A673 (cell line): ENCODE data around the gene GPT2. TPM values are rescaled to one million over a fixed set of nuclear protein-coding genes. Genes with fewer than 3 reads are reported as not detected.
A peak's percentile ranks its signal among the peaks of the same experiment; 100 is the strongest.

Source experiments
- BruUV-seq: library from RNA; stranded (reverse); fragments of 400-500 nt; replicated peaks from 2 replicates; lab custom pipeline; 2021; lab: Mats Ljungman, UMichigan
- CTCF ChIA-PET: fragments of 300-600 bp; sonication (Branson Sonifier 250); formaldehyde crosslinking; loops from one replicate; lab custom pipeline; 2022; ENCODE audit warnings: antibody characterized with exemption; lab: Charles Lee
- POLR2A ChIA-PET: fragments of 300-600 bp; sonication (Branson Sonifier 250); formaldehyde crosslinking; loops from one replicate; lab custom pipeline; 2022; ENCODE audit warnings: antibody characterized with exemption; ENCODE audit not compliant: low non-redundant PET; lab: Charles Lee
- DNase-seq: peaks from one replicate; pipeline ENCODE4 v3.0.0-alpha.2; 2015; ENCODE audit warnings: low spot score
- H3K27ac ChIP-seq: fragments of 200-600 bp; sonication (generic); 2 replicates; pipeline ENCODE4 v1.5.1; 2016; ENCODE audit warnings: mixed run types, low read depth, mild to moderate bottlenecking, mixed read lengths, antibody characterized with exemption, low read length; ENCODE audit not compliant: poor library complexity, severe bottlenecking
- H3K27me3 ChIP-seq: fragments of 200-600 bp; sonication (generic); replicated peaks from 2 replicates; pipeline ENCODE4 v1.6.1; 2017; ENCODE audit warnings: mixed run types, low read depth, mild to moderate bottlenecking, mixed read lengths, antibody characterized with exemption, low read length; ENCODE audit not compliant: insufficient read depth, poor library complexity
- H3K36me3 ChIP-seq: fragments of 200-600 bp; sonication (generic); 2 replicates; pipeline ENCODE4 v1.6.1; 2016; ENCODE audit warnings: mixed run types, mild to moderate bottlenecking, mixed read lengths, antibody characterized with exemption, low read length; ENCODE audit not compliant: insufficient read depth, poor library complexity, severe bottlenecking
- H3K4me1 ChIP-seq: fragments of 200-600 bp; sonication (generic); 2 replicates; pipeline ENCODE4 v1.6.1; 2017; ENCODE audit warnings: mixed run types, mild to moderate bottlenecking, mixed read lengths, antibody characterized with exemption, low read length; ENCODE audit not compliant: insufficient read depth, poor library complexity, severe bottlenecking
- H3K4me3 ChIP-seq: fragments of 200-600 bp; sonication (generic); 2 replicates; pipeline ENCODE4 v1.5.1; 2016; ENCODE audit warnings: low read depth, mixed run types, mild to moderate bottlenecking, mixed read lengths, low read length; ENCODE audit not compliant: poor library complexity, severe bottlenecking
- H3K9me3 ChIP-seq: fragments of 200-600 bp; sonication (generic); 2 replicates; pipeline ENCODE4 v1.6.1; 2016; ENCODE audit warnings: mixed run types, low read depth, mild to moderate bottlenecking, mixed read lengths, antibody characterized with exemption, low read length; ENCODE audit not compliant: poor library complexity, severe bottlenecking
- EZH2 ChIP-seq: fragments of 200-600 bp; sonication (generic); IDR thresholded peaks from 2 replicates; pipeline ENCODE4 v1.6.1; 2017; ENCODE audit warnings: borderline replicate concordance, low read depth, mild to moderate bottlenecking, mixed read lengths, antibody characterized with exemption, low read length; ENCODE audit not compliant: poor library complexity, severe bottlenecking
- intact Hi-C: fragments of 100-400 bp; cut with micrococcal nuclease; formaldehyde crosslinking; loops from one replicate; pipeline ENCODE4 v1.10.0; 2022; ENCODE audit not compliant: unreplicated experiment
- total RNA-seq: library from RNA; stranded (reverse); gene quantifications from 2 replicates; pipeline ENCODE4 v1.2.3, GENCODE V29; 2021
- TF ChIP-seq, protein P1 (sequence below): fragments of 300-800, 200-600 bp; sonication (generic); conservative IDR thresholded peaks from 2 replicates; pipeline ENCODE4 v1.5.1; 2017; ENCODE audit warnings: low read depth, mild to moderate bottlenecking, antibody characterized with exemption, low read length, moderate library complexity, mixed read lengths

Gene GPT2
- total RNA-seq, 1 experiment from 2014 or later: 38.8 TPM

- ChIA-PET CTCF (no interaction called here), POLR2A (interaction anchor here (0.7 kb wide), 1 partner anchor 24 kb away, joined by 3 read pairs; no protein-coding TSS in a partner anchor)
- Histone ChIP-seq H3K4me3 (no peak overlapping the region), H3K9me3 (no peaks in the 10 kb centered on the region), H3K4me1 (no peaks in the 10 kb centered on the region), H3K36me3 (peaks cover 19% of the 10 kb centered on the region), H3K27me3 (no peaks in the 10 kb centered on the region), H3K27ac (no peak overlapping the region)
- intact Hi-C loops: loop anchor here (1.0 kb wide), 1 partner anchor 75 kb away; no protein-coding TSS in a partner anchor
- BruUV-seq: no TSS peak
- no peak for DNase-seq
- TF ChIP-seq, protein P1, sequence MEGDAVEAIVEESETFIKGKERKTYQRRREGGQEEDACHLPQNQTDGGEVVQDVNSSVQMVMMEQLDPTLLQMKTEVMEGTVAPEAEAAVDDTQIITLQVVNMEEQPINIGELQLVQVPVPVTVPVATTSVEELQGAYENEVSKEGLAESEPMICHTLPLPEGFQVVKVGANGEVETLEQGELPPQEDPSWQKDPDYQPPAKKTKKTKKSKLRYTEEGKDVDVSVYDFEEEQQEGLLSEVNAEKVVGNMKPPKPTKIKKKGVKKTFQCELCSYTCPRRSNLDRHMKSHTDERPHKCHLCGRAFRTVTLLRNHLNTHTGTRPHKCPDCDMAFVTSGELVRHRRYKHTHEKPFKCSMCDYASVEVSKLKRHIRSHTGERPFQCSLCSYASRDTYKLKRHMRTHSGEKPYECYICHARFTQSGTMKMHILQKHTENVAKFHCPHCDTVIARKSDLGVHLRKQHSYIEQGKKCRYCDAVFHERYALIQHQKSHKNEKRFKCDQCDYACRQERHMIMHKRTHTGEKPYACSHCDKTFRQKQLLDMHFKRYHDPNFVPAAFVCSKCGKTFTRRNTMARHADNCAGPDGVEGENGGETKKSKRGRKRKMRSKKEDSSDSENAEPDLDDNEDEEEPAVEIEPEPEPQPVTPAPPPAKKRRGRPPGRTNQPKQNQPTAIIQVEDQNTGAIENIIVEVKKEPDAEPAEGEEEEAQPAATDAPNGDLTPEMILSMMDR: no peak
- no peak for TF ChIP-seq EZH2
Observed at GRCh38 chr16:46928811-46929210, 44.6 kb downstream of the GPT2 start.

DNA sequence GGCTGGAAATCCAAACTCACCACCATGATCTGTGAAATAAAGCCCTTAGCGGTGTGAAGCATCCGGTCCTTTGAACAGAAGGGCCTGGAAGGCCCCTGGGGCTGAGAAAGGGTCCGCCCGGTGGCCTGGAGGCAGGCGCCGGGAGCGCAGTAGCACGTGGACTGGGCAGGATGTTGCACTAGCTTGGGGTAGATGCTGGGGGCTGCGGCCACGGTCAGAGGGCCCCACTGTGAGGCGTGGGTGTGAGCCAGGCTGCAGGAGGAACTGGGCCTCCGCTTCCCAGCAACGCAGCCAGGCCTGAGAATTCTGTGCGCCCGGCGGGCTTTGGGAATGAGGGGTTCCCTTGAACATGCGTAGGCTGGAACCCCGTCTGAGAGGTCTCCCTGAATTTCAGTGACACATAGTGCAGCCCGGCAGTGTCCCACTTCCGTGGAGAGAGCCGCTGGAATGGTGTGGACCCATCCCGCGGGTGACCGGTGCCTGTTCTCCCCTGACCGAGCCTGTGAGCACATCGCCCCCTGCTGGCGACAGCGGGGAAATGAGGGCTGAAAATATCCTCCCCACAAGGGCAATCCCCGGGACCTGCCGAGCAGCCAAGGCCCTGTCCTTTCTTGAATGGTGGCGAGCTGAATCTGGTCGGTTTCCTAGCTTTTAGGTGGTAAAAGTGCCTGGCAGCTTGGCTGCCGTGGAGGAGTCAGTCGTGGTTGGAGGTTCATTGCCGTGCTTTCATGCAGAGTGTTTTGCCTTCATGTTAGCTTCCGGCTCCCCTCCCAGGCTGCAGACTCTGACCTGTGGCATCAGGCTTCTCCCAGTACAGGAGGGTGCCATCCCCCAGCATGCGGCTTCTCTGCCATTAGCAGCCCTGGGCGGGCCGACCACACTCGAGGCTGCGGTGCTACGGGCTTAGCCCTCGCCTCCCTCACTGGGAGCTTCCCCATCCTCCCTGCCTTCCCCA lies 45.5 kb downstream of the GPT2 start:
- no peaks in the 10 kb centered on the region for H3K4me1 ChIP-seq
- H3K27me3 ChIP-seq: no peaks in the 10 kb centered on the region
- CTCF ChIA-PET: interaction anchor here (0.6 to 1.6 kb wide), 2 partner anchors 21 to 76 kb away, joined by 5 to 6 read pairs; no protein-coding TSS in a partner anchor
- TF ChIP-seq EZH2: no peak
- TF ChIP-seq, protein P1: peak; percentile 95
- intact Hi-C loops: loop anchor here (1.0 kb wide), 1 partner anchor 75 kb away; no protein-coding TSS in a partner anchor
- no peak overlapping the region for H3K4me3 ChIP-seq
- H3K27ac ChIP-seq: no peak overlapping the region
- POLR2A ChIA-PET: no interaction called here
- H3K9me3 ChIP-seq: no peaks in the 10 kb centered on the region
- DNase-seq: peak; percentile 67
- BruUV-seq: no TSS peak
- peaks cover 10% of the 10 kb centered on the region for H3K36me3 ChIP-seq

- CTCF ChIA-PET: interaction anchor here (1.6 kb wide), 1 partner anchor 77 kb away, joined by 6 read pairs; no protein-coding TSS in a partner anchor
- BruUV-seq: TSS peak; percentile 43
- Histone ChIP-seq H3K36me3 (peaks cover 10% of the 10 kb centered on the region), H3K27ac (no peak overlapping the region), H3K4me3 (no peak overlapping the region), H3K27me3 (no peaks in the 10 kb centered on the region), H3K4me1 (no peaks in the 10 kb centered on the region), H3K9me3 (no peaks in the 10 kb centered on the region)
- TF ChIP-seq, protein P1: no peak
- no peak for TF ChIP-seq EZH2
- POLR2A ChIA-PET: no interaction called here
- no peak for DNase-seq
- intact Hi-C loops: no loop called here
Observed at GRCh38 chr16:46930861-46931260, 46.7 kb downstream of the GPT2 start.
